A549 (cell line): ENCODE data around the gene COG5. TPM values are rescaled to one million over a fixed set of nuclear protein-coding genes. Genes with fewer than 3 reads are reported as not detected.
"Not testable (repeated sequence)": the region's sequence is repeated elsewhere in the genome, so short reads cannot be mapped to it uniquely, and the experiment has no call there.

Experiments used
- ATAC-seq, 2 experiments: fragments of 200-7000 bp in 1 of 2; fragments of >200 bp in 1 of 2; cut with Nextera tagmentation in 1 of 2; cut with Tn5 transposase in 1 of 2; 3 replicates each; pipeline versions ENCODE4 v1.8.0 to v1.9.1; 2018 to 2020; ENCODE audit warnings: mild to moderate bottlenecking in 1 of 2, moderate library complexity in 1 of 2
- CTCF ChIA-PET: fragments of 300-600 bp; sonication (Branson Sonifier 250); formaldehyde crosslinking; extraction: SDS; loops from one replicate; lab custom pipeline; 2021; ENCODE audit warnings: antibody characterized with exemption, inconsistent platforms; lab: Yijun Ruan, JAX
- POLR2A ChIA-PET: fragments of 350-600 bp; formaldehyde crosslinking; extraction: SDS; loops from one replicate; lab custom pipeline; 2021; ENCODE audit warnings: antibody characterized with exemption, inconsistent platforms; lab: Yijun Ruan, JAX
- DNase-seq, 2 experiments: peaks; one replicate each; pipeline versions ENCODE4 v3.0.0 to v3.0.0-alpha.2; 2011 to 2016; ENCODE audit warnings: low read depth in 1 of 2, low spot score in 1 of 2
- FAIRE-seq: peaks from 2 replicates; lab custom pipeline; 2011; peaks lifted over from hg19 to GRCh38; lab: Jason Lieb, UNC
- H3K27ac ChIP-seq, 2 experiments: fragments of >200 bp; sonication (Bioruptor Twin); formaldehyde crosslinking; 3 replicates each; pipeline ENCODE4 v1.5.1; 2016 to 2017
- H3K4me1 ChIP-seq: fragments of >200 bp; sonication (Bioruptor Twin); formaldehyde crosslinking; 3 replicates; pipeline ENCODE4 v1.6.1; 2016
- H3K4me2 ChIP-seq: fragments of >200 bp; sonication (Bioruptor Twin); formaldehyde crosslinking; 3 replicates; pipeline ENCODE4 v1.6.1; 2016
- H3K4me3 ChIP-seq: fragments of >200 bp; sonication (Bioruptor Twin); formaldehyde crosslinking; 3 replicates; pipeline ENCODE4 v1.5.1; 2016
- H3K9me3 ChIP-seq: fragments of >200 bp; sonication (Bioruptor Twin); formaldehyde crosslinking; 3 replicates; pipeline ENCODE4 v1.6.1; 2016
- BHLHE40 ChIP-seq: IDR thresholded peaks from 2 replicates; pipeline ENCODE4 v1.6.1; 2012; ENCODE audit warnings: low read depth, low read length, inconsistent platforms
- CBX8 ChIP-seq: fragments of 200-600 bp; sonication (generic); IDR thresholded peaks from 2 replicates; pipeline ENCODE4 v1.6.1; 2016
- CEBPB ChIP-seq, 2 experiments: fragments of >200 bp in 1 of 2; sonication (Bioruptor Twin) in 1 of 2; formaldehyde crosslinking in 1 of 2; IDR thresholded peaks; 2 replicates each; pipeline ENCODE4 v1.6.1; 2012 to 2016
- CHD2 ChIP-seq: fragments of 150-350 bp; IDR thresholded peaks from 2 replicates; pipeline ENCODE4 v1.6.1; 2014; ENCODE audit warnings: low read length; ENCODE audit not compliant: partially characterized antibody
- CTCF ChIP-seq: fragments of >200 bp; sonication (Bioruptor Twin); formaldehyde crosslinking; IDR thresholded peaks from 3 replicates; pipeline ENCODE4 v1.5.1; 2016
- EHMT2 ChIP-seq: fragments of 200-600 bp; sonication (generic); IDR thresholded peaks from 2 replicates; pipeline ENCODE4 v1.6.1; 2016; ENCODE audit warnings: antibody characterized with exemption, low read depth, mild to moderate bottlenecking, moderate library complexity
- EP300 ChIP-seq, 2 experiments: fragments of >200 bp; sonication (Bioruptor Twin); formaldehyde crosslinking; IDR thresholded peaks; 2 replicates in 1 of 2; 3 replicates in 1 of 2; pipeline ENCODE4 v1.6.1; 2016 to 2017
- FOSL2 ChIP-seq, 2 experiments: fragments of 450-650 bp in 1 of 2; fragments of >200 bp in 1 of 2; sonication (Bioruptor Twin) in 1 of 2; formaldehyde crosslinking; IDR thresholded peaks; 2 replicates each; pipeline versions ENCODE4 v1.5.0 to v1.6.1; 2016 to 2020; ENCODE audit warnings: mild to moderate bottlenecking in 1 of 2, moderate library complexity in 1 of 2
- HDAC2 ChIP-seq: fragments of 200-600 bp; sonication (generic); IDR thresholded peaks from 2 replicates; pipeline ENCODE4 v1.6.1; 2016
- HES2 ChIP-seq: fragments of >200 bp; sonication (Bioruptor Twin); formaldehyde crosslinking; IDR thresholded peaks from 2 replicates; pipeline ENCODE4 v1.6.1; 2016
- HOXB13 ChIP-seq: fragments of 250-450 bp; sonication (Bioruptor Pico); IDR thresholded peaks from 2 replicates; pipeline ENCODE4 v1.5.0; 2020; ENCODE audit warnings: low read depth, mild to moderate bottlenecking, moderate library complexity
- KDM5A ChIP-seq: fragments of 200-600 bp; sonication (generic); IDR thresholded peaks from 2 replicates; pipeline ENCODE4 v1.6.1; 2016; ENCODE audit warnings: antibody characterized with exemption, mild to moderate bottlenecking
- MAX ChIP-seq: IDR thresholded peaks from 2 replicates; pipeline ENCODE4 v1.6.1; 2012
- MAZ ChIP-seq: fragments of 150-350 bp; IDR thresholded peaks from 2 replicates; pipeline ENCODE4 v1.6.1; 2014; ENCODE audit warnings: antibody characterized with exemption, low read depth, low read length, borderline replicate concordance
- MYC ChIP-seq: IDR thresholded peaks from 2 replicates; pipeline ENCODE4 v1.6.1; 2012; ENCODE audit warnings: mild to moderate bottlenecking, inconsistent platforms, low read length, improper control_type of control experiment, borderline replicate concordance
- NR3C1 ChIP-seq: fragments of >200 bp; sonication (Bioruptor Twin); formaldehyde crosslinking; IDR thresholded peaks from 3 replicates; pipeline ENCODE4 v1.6.1; 2017
- PHF8 ChIP-seq: fragments of 200-600 bp; sonication (generic); IDR thresholded peaks from 2 replicates; pipeline ENCODE4 v1.6.1; 2016; ENCODE audit warnings: low read depth, mild to moderate bottlenecking, antibody characterized with exemption, moderate library complexity, borderline replicate concordance
- RAD21 ChIP-seq, 2 experiments: fragments of >200 bp in 1 of 2; sonication (Bioruptor Twin) in 1 of 2; formaldehyde crosslinking in 1 of 2; IDR thresholded peaks in 1 of 2; conservative IDR thresholded peaks in 1 of 2; 2 replicates in 1 of 2; 3 replicates in 1 of 2; pipeline ENCODE4 v1.6.1; 2012 to 2018; ENCODE audit warnings: inconsistent platforms in 1 of 2
- RCOR1 ChIP-seq: fragments of 150-350 bp; IDR thresholded peaks from 2 replicates; pipeline ENCODE4 v1.6.1; 2014; ENCODE audit warnings: antibody characterized with exemption, low read length, low read depth
- RNF2 ChIP-seq: fragments of 200-600 bp; sonication (generic); IDR thresholded peaks from 2 replicates; pipeline ENCODE4 v1.6.1; 2016; ENCODE audit warnings: low read depth, mild to moderate bottlenecking, antibody characterized with exemption, moderate library complexity, borderline replicate concordance
- SMC3 ChIP-seq: fragments of >200 bp; sonication (Bioruptor Twin); formaldehyde crosslinking; IDR thresholded peaks from 3 replicates; pipeline ENCODE4 v1.6.1; 2018; ENCODE audit warnings: inconsistent platforms
- TFCP2L1 ChIP-seq: fragments of 250-450 bp; sonication (Bioruptor Pico); IDR thresholded peaks from 2 replicates; pipeline ENCODE4 v1.5.0; 2021; ENCODE audit warnings: mild to moderate bottlenecking
- TP53 ChIP-seq: fragments of 250-450 bp; sonication (Bioruptor Pico); IDR thresholded peaks from 2 replicates; pipeline ENCODE4 v1.5.0; 2021; ENCODE audit warnings: mild to moderate bottlenecking, moderate library complexity
- ZSCAN20 ChIP-seq: fragments of 250-450 bp; sonication (Bioruptor Pico); IDR thresholded peaks from 2 replicates; pipeline ENCODE4 v1.8.0; 2022; ENCODE audit warnings: mild to moderate bottlenecking, moderate library complexity
- WGBS: methylation state at CpG from one replicate; pipeline ENCODE4 v1.1.6; 2017; ENCODE audit errors: missing lambda C conversion rate; 5-methylcytosine and 5-hydroxymethylcytosine counted together
- polyA plus RNA-seq, 4 experiments: library from polyadenylated mRNA; depleted of rRNA in 3 of 4; stranded (reverse); fragments of >200 nt; fragmentation: RNase III in 1 of 4; extraction: RNeasy Plus Mini Kit Qiagen cat#74134 plus additional on column Dnase treatment in 1 of 4; gene quantifications; 2 replicates in 3 of 4; 3 replicates in 1 of 4; pipeline ENCODE4 v1.2.3, GENCODE V29; 2011 to 2017

Gene COG5
- polyA plus RNA-seq, 2 of the 4 experiments (the other 2 are of a cell fraction): 22.5 to 44.0 TPM

GRCh38 chr7:107538001-107538400, 25.7 kb downstream of the COG5 start:
- Histone ChIP-seq H3K27ac (no peak overlapping the region), H3K9me3 (peaks cover 7% of the 10 kb centered on the region; the same call in 1 of the 3 replicates), H3K4me2 (no peak overlapping the region), H3K4me3 (no peak overlapping the region), H3K4me1 (no peaks in the 10 kb centered on the region)
- WGBS: 54% methylated on average over 2 of the region's 2 CpGs
- ATAC-seq (no peak), DNase-seq (no peak), FAIRE-seq (no peak)
- no peak for TF ChIP-seq RNF2
- TF ChIP-seq KDM5A: no peak
- TF ChIP-seq ZSCAN20: no peak
- TF ChIP-seq EP300 (IDR thresholded peaks at IDR 0.05): no peak
- no peak for TF ChIP-seq PHF8
- no peak for TF ChIP-seq CHD2
- TF ChIP-seq SMC3: no peak
- TF ChIP-seq TP53 (CRISPR knock-in tag): no peak
- no peak for TF ChIP-seq HDAC2
- no peak for TF ChIP-seq NR3C1
- no peak for TF ChIP-seq CTCF
- TF ChIP-seq EHMT2: no peak
- TF ChIP-seq HES2: no peak
- TF ChIP-seq RCOR1: no peak
- no peak for TF ChIP-seq RAD21 (conservative IDR thresholded peaks at IDR 0.05 in 1 of 2, IDR thresholded peaks at IDR 0.05 in 1 of 2)
- TF ChIP-seq TFCP2L1: no peak
- ChIA-PET CTCF (no interaction called here), POLR2A (interaction anchor here (0.9 kb wide), 1 partner anchor 25 kb away, joined by 3 read pairs; the partner anchor contains the start of genes COG5 and DUS4L)

- H3K4me3 ChIP-seq, H3K9me3 ChIP-seq, H3K4me2 ChIP-seq, ATAC-seq, CTCF ChIA-PET, FAIRE-seq, H3K4me1 ChIP-seq, POLR2A ChIA-PET, DNase-seq, H3K27ac ChIP-seq: not testable (repeated sequence)
- WGBS: 89% methylated on average over 4 of the region's 4 CpGs
Observed at GRCh38 chr7:107537228-107537627, 26.5 kb downstream of the COG5 start.

- Histone ChIP-seq H3K4me1 (no peaks in the 10 kb centered on the region), H3K4me3 (no peak overlapping the region), H3K9me3 (peaks cover 7% of the 10 kb centered on the region; the same call in 1 of the 3 replicates), H3K27ac (no peak overlapping the region), H3K4me2 (no peak overlapping the region)
- no peak for ATAC-seq
- no peak for DNase-seq
- ChIA-PET CTCF (interaction anchor here (0.6 kb wide), 1 partner anchor 74 kb away, joined by 3 read pairs; no protein-coding TSS in a partner anchor), POLR2A (no interaction called here)
- FAIRE-seq: no peak
- TF ChIP-seq FOSL2 (IDR thresholded peaks at IDR 0.05): no peak
- no peak for TF ChIP-seq FOSL2 (CRISPR knock-in tag; IDR thresholded peaks at IDR 0.05)
- TF ChIP-seq CEBPB (IDR thresholded peaks at IDR 0.05): no peak
- TF ChIP-seq CBX8: no peak
- no peak for TF ChIP-seq EP300 (IDR thresholded peaks at IDR 0.05)
- no peak for TF ChIP-seq BHLHE40
- TF ChIP-seq SMC3: no peak
- no peak for TF ChIP-seq HOXB13 (CRISPR knock-in tag)
- no peak for TF ChIP-seq MAX
- no peak for TF ChIP-seq MAZ
- no peak for TF ChIP-seq MYC
Observed at GRCh38 chr7:107534139-107534538, 29.6 kb downstream of the COG5 start.
